H1 (cell line): ENCODE results near the gene C3orf62. TPM values are rescaled to one million over a fixed set of nuclear protein-coding genes. Genes with fewer than 3 reads are reported as not detected.

Experiments used
- BCL11A ChIP-seq, 2 experiments: IDR thresholded peaks; one replicate each; pipeline ENCODE4 v1.6.1; 2011; ENCODE audit warnings: low read depth in 2 of 2, low read length in 2 of 2, mild to moderate bottlenecking in 2 of 2
- CEBPB ChIP-seq: IDR thresholded peaks from 2 replicates; pipeline ENCODE4 v1.6.1; 2012; ENCODE audit warnings: low read depth, low read length
- CHD2 ChIP-seq: IDR thresholded peaks from 2 replicates; pipeline ENCODE4 v1.6.1; 2012; ENCODE audit warnings: low read length, improper control_type of control experiment
- KDM4A ChIP-seq: IDR thresholded peaks from one replicate; pipeline ENCODE4 v1.7.1; 2012; ENCODE audit warnings: low read depth, mild to moderate bottlenecking, moderate library complexity, low read length, inconsistent platforms; ENCODE audit not compliant: severe bottlenecking
- RBBP5 ChIP-seq: IDR thresholded peaks from 2 replicates; pipeline ENCODE4 v1.7.1; 2012; ENCODE audit warnings: low read depth, mild to moderate bottlenecking, inconsistent platforms, low read length, moderate library complexity, borderline replicate concordance
- RFX5 ChIP-seq: IDR thresholded peaks from 2 replicates; pipeline ENCODE4 v1.6.1; 2011; ENCODE audit warnings: low read depth, low read length, improper control_type of control experiment, borderline replicate concordance
- SAP30 ChIP-seq: fragments of 300-600 bp; sonication (generic); IDR thresholded peaks from 2 replicates; pipeline ENCODE4 v1.7.1; 2012; ENCODE audit warnings: low read length, moderate library complexity, mild to moderate bottlenecking, inconsistent platforms; ENCODE audit not compliant: insufficient read depth, insufficient replicate concordance
- SIN3A ChIP-seq, 2 experiments: IDR thresholded peaks in 1 of 2; conservative IDR thresholded peaks in 1 of 2; 2 replicates each; pipeline ENCODE4 v1.6.1; 2011 to 2012; ENCODE audit warnings: low read length in 2 of 2, improper control_type of control experiment in 1 of 2, low read depth in 1 of 2, mild to moderate bottlenecking in 1 of 2
- SRF ChIP-seq: IDR thresholded peaks from 2 replicates; pipeline ENCODE4 v1.6.1; 2011; ENCODE audit warnings: mild to moderate bottlenecking, low read depth, low read length, moderate library complexity
- polyA plus RNA-seq, 7 experiments: library from polyadenylated mRNA; depleted of rRNA in 3 of 7; stranded (reverse) in 5 of 7; unstranded in 2 of 7; fragments of >200 nt in 5 of 7; fragments of 200-250 nt in 2 of 7; gene quantifications; 1 replicate in 5 of 7; 2 replicates in 1 of 7; 4 replicates in 1 of 7; pipeline versions ENCODE4 v1.2.1 to v1.2.3, GENCODE V29; 2011 to 2013; ENCODE audit warnings: missing spikeins in 2 of 7, mixed read lengths in 2 of 7
- total RNA-seq: library from RNA; stranded (reverse); fragmentation: NEBNext Ultra II Directional; extraction: Animal tissue kit (Norgen Biotek cat#: 25700); gene quantifications from 2 replicates; pipeline ENCODE4 v1.2.1, GENCODE V29; 2021
- TF ChIP-seq, protein P1 (sequence below): IDR thresholded peaks from 2 replicates; pipeline ENCODE4 v1.6.1; 2011; ENCODE audit warnings: low read length, improper control_type of control experiment
- TF ChIP-seq, protein P2 (sequence below): IDR thresholded peaks from 2 replicates; pipeline ENCODE4 v1.6.1; 2012; ENCODE audit warnings: inconsistent platforms

Gene C3orf62
- total and polyA plus RNA-seq, 2 of the 8 experiments (the other 6 are each of a cell fraction or from before 2014, with no cell fraction given), result 1.1 to 3.0 TPM

DNA sequence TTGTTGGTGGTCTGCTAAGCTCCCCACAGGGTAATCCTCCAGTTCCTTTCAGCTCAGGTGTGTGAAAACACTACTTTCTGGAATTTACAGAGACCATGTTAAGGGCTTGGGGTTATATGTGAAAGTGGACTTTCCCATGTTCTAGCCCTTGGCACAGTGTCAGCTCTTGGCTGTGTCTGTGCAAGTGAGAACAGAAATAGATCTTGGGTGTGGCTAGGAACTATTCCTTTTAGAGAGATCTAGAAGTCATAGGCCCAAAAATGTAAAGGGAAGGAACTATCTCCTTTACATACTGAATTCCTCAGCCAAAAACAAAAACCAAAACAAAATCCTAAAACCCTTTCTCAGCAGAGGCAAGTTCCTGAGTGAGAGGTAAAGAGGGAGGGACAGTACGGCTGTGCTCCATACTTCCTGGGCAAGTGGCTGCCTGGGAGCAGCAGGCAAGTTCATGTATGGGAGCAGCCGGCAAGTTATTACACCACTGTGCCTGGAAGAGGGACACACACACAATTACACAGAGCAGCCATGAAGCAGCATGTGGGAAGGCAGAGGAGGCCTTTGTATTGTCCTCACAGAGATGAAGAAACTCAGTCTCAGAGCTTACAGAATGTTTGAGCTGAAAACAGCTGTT is 19.9 kb upstream of the C3orf62 start (continued):
- TF ChIP-seq, protein P1, sequence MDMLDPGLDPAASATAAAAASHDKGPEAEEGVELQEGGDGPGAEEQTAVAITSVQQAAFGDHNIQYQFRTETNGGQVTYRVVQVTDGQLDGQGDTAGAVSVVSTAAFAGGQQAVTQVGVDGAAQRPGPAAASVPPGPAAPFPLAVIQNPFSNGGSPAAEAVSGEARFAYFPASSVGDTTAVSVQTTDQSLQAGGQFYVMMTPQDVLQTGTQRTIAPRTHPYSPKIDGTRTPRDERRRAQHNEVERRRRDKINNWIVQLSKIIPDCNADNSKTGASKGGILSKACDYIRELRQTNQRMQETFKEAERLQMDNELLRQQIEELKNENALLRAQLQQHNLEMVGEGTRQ, result no peak
- TF ChIP-seq BCL11A (IDR thresholded peaks at IDR 0.05; ENCODE audit: low read depth in 2 of 2, low read length in 2 of 2) (no peak), KDM4A (no peak), RBBP5 (no peak), SRF (no peak), CHD2 (no peak), SIN3A (conservative IDR thresholded peaks at IDR 0.05 in 1 of 2, IDR thresholded peaks at IDR 0.05 in 1 of 2; ENCODE audit: low read depth in 1 of 2, low read length in 2 of 2) (no peak), SAP30 (no peak), RFX5 (no peak), CEBPB (no peak)
- TF ChIP-seq, protein P2, sequence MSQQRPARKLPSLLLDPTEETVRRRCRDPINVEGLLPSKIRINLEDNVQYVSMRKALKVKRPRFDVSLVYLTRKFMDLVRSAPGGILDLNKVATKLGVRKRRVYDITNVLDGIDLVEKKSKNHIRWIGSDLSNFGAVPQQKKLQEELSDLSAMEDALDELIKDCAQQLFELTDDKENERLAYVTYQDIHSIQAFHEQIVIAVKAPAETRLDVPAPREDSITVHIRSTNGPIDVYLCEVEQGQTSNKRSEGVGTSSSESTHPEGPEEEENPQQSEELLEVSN, result no peak
